ES-I3 (cell line): ENCODE measurements around the gene NUP210.
"Not testable (repeated sequence)": the region's sequence is repeated elsewhere in the genome, so short reads cannot be mapped to it uniquely, and the experiment has no call there.

ENCODE experiments used
- H3K36me3 ChIP-seq: 2 replicates; pipeline ENCODE4 v1.6.1; 2013; ENCODE audit warnings: mild to moderate bottlenecking, low read length, control low read depth, moderate library complexity; ENCODE audit not compliant: insufficient read depth
- H3K4me1 ChIP-seq: 2 replicates; pipeline ENCODE4 v1.6.1; 2013; ENCODE audit warnings: mild to moderate bottlenecking, control low read depth, low read length; ENCODE audit not compliant: insufficient read depth
- H3K9ac ChIP-seq: 2 replicates; pipeline ENCODE4 v1.6.1; 2013; ENCODE audit warnings: low read depth, mild to moderate bottlenecking, low read length, moderate library complexity
- H3K9me3 ChIP-seq: 2 replicates; pipeline ENCODE4 v1.6.1; 2013; ENCODE audit warnings: mild to moderate bottlenecking, low read length, moderate library complexity; ENCODE audit not compliant: control insufficient read depth, insufficient read depth

The NUP210 gene

DNA sequence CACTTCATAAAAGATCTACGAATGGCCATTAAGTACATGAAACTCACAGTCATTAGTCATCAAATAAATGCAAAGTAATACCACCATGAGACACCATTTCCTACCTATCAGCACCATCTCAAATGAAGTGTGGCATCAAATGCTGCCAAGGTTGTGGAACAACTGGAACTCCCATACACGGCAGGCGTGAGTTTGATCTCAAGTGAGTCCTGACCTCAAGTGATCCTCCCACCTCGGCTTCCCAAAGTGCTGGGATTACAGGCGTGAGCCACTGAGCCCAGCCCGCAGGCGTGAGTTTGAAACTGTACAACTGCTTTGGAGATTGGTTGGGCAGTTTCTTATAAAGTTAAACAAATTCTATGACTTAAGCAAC, 31.2 kb upstream of the NUP210 start:
- H3K9me3 ChIP-seq, result no peaks in the 10 kb centered on the region
- peak overlapping the region; percentile 54; the same call in 1 of the 2 replicates for H3K9ac ChIP-seq
- no peaks in the 10 kb centered on the region for H3K36me3 ChIP-seq
- H3K4me1 ChIP-seq, result peaks cover 8% of the 10 kb centered on the region

- H3K9me3 ChIP-seq, H3K36me3 ChIP-seq, H3K9ac ChIP-seq, H3K4me1 ChIP-seq: not testable (repeated sequence)
Observed at GRCh38 chr3:13442882-13443281, 22.8 kb upstream of the NUP210 start.

DNA sequence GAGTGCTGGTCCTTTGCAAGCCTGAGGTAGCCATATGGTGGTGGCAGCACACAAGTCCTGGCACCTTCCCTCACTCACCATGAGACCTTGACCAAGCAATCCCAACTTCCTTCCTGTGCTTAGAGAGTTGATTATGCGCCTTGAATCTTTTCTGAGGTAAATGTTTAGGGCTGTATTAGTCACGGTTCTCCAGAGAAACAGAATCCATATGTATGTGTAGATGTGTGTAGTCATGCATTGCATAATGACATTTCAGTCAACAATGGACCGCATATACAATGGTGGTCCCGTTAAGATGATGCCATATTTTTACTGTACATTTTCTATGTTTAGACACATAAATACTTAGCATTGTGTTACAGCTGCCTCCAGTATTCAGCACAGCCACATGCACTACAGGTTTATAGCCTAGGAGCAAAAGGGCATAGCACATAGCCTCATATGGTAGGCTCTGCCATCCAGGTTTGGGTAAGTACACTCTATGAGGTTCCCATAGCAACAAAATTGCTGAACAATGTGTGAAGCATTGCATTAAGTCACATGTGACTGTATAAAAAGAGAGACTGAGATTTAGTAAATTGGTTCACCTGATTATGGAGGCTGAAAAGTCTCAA, 20.2 kb upstream of the NUP210 start:
- Histone ChIP-seq H3K9ac (no peak overlapping the region), H3K36me3 (no peaks in the 10 kb centered on the region), H3K9me3 (no peaks in the 10 kb centered on the region), H3K4me1 (no peaks in the 10 kb centered on the region)

- not testable (repeated sequence) for H3K4me1 ChIP-seq, H3K9ac ChIP-seq, H3K9me3 ChIP-seq, H3K36me3 ChIP-seq
Observed at GRCh38 chr3:13436213-13436612, 16.1 kb upstream of the NUP210 start.

DNA sequence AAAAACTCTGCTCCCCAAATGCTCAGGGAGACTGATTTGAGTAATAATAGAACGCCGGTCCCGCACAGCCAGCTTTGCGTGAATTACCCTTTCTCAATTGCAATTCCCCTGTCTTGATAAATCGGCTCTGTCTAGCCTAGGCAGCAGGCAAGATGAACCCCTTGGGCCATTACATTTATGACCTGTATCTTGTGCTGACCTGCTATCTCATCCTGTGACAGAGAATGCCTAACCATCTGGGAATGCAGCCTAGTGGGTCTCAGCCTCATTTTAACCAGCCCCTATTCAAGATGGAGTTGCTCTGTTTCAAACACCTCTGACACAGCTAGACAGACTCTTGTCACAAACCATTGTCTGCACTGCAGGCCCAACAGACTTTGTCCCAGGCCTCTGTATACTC, 13.8 kb upstream of the NUP210 start:
- Histone ChIP-seq H3K9me3 (peaks cover 3% of the 10 kb centered on the region; the same call in 1 of the 2 replicates), H3K9ac (no peak overlapping the region), H3K4me1 (no peaks in the 10 kb centered on the region), H3K36me3 (no peaks in the 10 kb centered on the region)

- peaks cover 3% of the 10 kb centered on the region; the same call in 1 of the 2 replicates for H3K9me3 ChIP-seq
- H3K9ac ChIP-seq, result no peak overlapping the region
- no peaks in the 10 kb centered on the region for H3K4me1 ChIP-seq
- H3K36me3 ChIP-seq, result no peaks in the 10 kb centered on the region
Observed at GRCh38 chr3:13432093-13432492, 12.0 kb upstream of the NUP210 start.

DNA sequence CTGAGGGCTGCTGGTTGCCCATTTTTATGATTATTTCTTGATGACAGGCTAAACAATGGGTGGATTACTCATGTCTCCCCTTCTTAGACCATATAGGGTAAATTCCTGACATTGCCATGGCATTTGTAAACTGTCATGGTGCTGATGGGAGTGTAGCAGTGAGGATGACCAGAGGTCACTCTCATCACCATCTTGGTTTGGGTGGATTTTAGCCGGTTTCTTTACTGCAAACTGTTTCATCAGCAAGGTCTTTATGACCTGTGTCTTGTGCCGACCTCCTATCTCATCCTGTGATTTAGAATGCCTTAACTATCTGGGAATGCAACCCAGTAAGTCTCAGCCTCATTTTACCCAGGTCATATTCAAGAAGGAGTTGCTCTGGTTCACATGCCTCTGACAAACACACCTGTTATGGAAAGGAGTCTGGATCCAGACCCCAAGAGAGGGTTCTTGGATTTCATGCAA, 10.3 kb upstream of the NUP210 start:
- not testable (repeated sequence) for H3K36me3 ChIP-seq, H3K9ac ChIP-seq, H3K9me3 ChIP-seq, H3K4me1 ChIP-seq

DNA sequence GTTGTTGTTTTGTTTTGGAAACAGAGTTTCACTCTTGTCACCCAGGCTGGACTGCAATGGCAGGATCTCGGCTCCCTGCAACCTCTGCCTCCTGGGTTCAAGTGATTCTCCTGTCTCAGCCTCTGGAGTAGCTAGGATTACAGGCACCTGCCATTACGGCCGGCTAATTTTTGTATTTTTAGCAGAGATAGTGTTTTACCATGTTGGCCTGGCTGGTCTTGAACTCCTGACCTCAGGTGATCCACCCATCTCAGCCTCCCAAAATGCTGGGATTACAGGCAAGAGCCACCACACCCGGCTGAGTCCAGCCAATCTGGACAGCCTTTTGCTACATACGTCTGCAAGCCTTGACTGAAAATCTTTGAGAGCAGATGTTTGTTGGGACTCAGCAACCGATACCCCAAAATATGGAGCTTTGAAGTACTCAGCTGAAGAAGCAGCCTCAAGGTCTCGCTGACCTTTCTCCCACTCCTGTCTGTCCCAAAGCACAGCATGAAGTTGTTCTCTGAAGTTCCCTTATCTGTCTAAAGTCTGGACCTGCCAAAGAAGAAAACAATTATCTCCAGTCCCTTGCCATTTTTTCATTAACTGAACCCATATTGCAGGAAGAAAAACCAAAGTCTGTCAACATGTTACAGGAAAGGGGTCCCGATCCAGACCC, 9.6 kb upstream of the NUP210 start:
- peaks cover 8% of the 10 kb centered on the region for H3K9me3 ChIP-seq
- H3K9ac ChIP-seq, result no peak overlapping the region
- no peaks in the 10 kb centered on the region for H3K36me3 ChIP-seq
- no peaks in the 10 kb centered on the region for H3K4me1 ChIP-seq

DNA sequence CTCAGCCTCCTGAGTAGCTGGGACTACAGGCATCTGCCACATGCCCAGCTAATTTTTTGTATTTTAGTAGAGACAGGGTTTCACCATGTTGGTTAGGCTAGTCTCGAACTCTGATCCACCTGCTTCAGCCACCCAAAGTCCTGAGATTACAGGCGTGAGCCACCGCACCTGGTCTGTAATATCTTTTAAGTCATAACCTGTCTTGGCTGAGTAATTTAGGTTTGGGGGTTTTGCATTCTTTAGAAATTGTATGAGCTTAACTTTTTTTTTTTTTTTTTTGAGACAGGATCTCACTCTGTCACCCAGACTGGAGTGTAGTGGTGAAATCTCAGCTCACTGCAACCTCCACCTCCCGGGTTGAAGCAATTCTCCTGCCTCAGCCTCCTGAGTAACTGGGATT, 8.6 kb upstream of the NUP210 start:
- H3K9ac ChIP-seq, result not testable (repeated sequence)

DNA sequence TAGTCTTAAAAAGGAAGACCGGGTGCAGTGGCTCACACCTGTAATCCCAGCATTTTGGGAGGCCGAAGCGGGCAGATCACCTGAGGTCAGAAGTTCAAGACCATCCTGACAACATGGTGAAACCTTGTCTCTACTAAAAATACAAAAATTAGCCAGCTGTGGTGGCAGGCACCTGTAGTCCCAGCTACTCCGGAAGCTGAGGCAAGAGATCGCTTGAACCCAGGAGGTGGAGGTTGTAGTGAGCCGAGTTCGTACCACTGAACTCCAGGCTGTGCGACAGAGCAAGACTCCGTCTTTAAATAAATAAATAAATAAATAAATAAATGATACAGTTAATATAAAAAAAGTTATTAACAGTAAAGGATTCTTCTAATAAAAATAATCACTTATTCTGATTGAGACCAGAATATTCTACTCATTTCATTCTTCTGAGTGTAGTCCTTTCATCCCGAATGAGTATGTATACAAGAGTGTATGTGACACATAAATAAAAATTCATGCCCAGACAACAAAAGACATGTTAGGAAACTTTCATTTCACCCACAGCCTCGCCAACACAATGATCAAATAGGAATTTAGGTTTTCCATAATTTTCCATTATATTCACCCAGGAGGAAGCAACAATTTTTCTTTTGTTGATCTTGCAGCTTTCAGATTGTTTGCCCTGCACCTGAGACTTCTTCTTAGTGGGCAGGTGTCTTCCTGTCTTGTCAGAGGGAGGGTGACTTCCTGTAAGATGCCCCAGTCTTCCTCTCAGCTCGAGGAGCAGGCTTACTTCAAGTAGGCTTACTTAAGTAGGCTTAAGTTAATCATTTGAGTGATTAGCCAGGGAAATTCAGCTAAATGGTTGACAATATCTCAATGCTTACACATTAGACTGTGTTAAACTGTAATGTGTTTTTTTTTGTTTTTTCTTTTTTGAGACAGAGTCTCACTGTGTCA, 7.8 kb upstream of the NUP210 start:
- Histone ChIP-seq H3K4me1 (no peaks in the 10 kb centered on the region), H3K36me3 (no peaks in the 10 kb centered on the region), H3K9ac (no peak overlapping the region), H3K9me3 (peaks cover 8% of the 10 kb centered on the region)

More for the DNA sequence above, 8.6 kb upstream of the NUP210 start:
- not testable (repeated sequence) for H3K9me3 ChIP-seq, H3K36me3 ChIP-seq, H3K4me1 ChIP-seq

DNA sequence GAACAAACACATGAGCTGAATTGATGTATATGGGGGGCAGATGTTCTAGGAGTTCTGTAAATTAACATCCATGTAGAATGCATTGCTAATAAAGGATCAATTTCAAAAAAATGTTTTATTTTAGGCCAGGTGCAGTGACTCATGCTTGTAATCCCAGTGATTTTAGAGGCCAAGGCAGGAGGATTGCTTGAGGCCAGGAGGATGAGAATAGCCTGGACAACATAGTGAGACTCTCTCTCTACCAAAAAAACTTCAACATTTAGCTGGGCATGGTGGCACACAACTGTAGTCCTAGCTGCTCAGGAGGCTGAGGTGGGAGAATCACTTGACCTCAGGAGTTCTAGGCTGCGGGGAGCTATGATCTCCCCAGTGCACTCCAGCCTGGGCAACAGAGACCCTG, 6.5 kb upstream of the NUP210 start:
- Histone ChIP-seq H3K36me3 (no peaks in the 10 kb centered on the region), H3K4me1 (peaks cover 2% of the 10 kb centered on the region), H3K9ac (no peak overlapping the region), H3K9me3 (peaks cover 8% of the 10 kb centered on the region)

DNA sequence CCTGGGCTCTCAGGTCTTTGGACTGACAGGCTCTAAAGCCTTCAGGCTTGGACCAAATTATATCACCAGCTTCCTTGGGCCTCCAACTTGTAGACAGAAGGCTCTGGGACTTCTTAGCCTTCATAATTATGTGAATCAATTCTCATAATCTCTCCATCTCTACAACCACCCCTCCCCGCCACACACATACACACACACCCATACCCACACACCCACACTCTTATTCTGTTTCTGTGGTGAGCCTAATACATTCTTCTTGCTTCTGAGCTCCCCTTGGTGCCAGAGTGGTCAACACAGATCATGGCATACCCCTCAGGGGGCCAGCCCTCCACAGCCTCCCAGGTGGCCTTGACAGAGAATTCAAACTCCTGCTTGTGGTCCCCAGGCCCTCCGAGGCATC, 5.6 kb upstream of the NUP210 start:
- H3K4me1 ChIP-seq, result peaks cover 8% of the 10 kb centered on the region
- peaks cover 7% of the 10 kb centered on the region for H3K9me3 ChIP-seq
- no peak overlapping the region for H3K9ac ChIP-seq

GRCh38 chr3:13424865-13425617, 4.9 kb upstream of the NUP210 start:
- peaks cover 6% of the 10 kb centered on the region; the same call in 1 of the 2 replicates for H3K9me3 ChIP-seq
- peaks cover 8% of the 10 kb centered on the region for H3K4me1 ChIP-seq
- no peak overlapping the region for H3K9ac ChIP-seq
- H3K36me3 ChIP-seq, result no peaks in the 10 kb centered on the region

More for the DNA sequence above, 5.6 kb upstream of the NUP210 start:
- no peaks in the 10 kb centered on the region for H3K36me3 ChIP-seq
